PC-3 (cell line): Measurements from ENCODE around the gene VTN. TPM values are rescaled to one million over a fixed set of nuclear protein-coding genes. Genes with fewer than 3 reads are reported as not detected.

ENCODE experiments used
- ATAC-seq: fragments of 200-7000 bp; cut with Tn5 transposase; 2 replicates; pipeline ENCODE4 v1.9.1; 2020; ENCODE audit warnings: mild to moderate bottlenecking, moderate library complexity
- BruUV-seq: library from RNA; stranded (reverse); fragments of 400-500 nt; replicated peaks from 2 replicates; lab custom pipeline; 2021; lab: Mats Ljungman, UMichigan
- CTCF ChIA-PET: fragments of 300-600 bp; sonication (Branson Sonifier 250); formaldehyde crosslinking; loops from one replicate; lab custom pipeline; 2022; ENCODE audit warnings: antibody characterized with exemption; lab: Charles Lee
- POLR2A ChIA-PET: fragments of 300-600 bp; sonication (Branson Sonifier 250); formaldehyde crosslinking; loops from one replicate; lab custom pipeline; 2022; ENCODE audit warnings: antibody characterized with exemption; ENCODE audit not compliant: unreplicated experiment; lab: Charles Lee
- DNase-seq: peaks from one replicate; pipeline ENCODE4 v3.0.0-alpha.2; 2015
- H2AFZ ChIP-seq: fragments of 300-600 bp; sonication (generic); 2 replicates; pipeline ENCODE4 v1.6.0; 2016; ENCODE audit warnings: antibody characterized with exemption, low read length
- H3F3A ChIP-seq: fragments of 300-600 bp; sonication (generic); one replicate; pipeline ENCODE4 v1.6.0; 2017; ENCODE audit warnings: antibody characterized with exemption, low read length, control low read depth, mild to moderate bottlenecking; ENCODE audit not compliant: unreplicated experiment
- H3K27ac ChIP-seq: fragments of 300-600 bp; sonication (generic); 2 replicates; pipeline ENCODE4 v1.5.1; 2016; ENCODE audit warnings: mild to moderate bottlenecking, low read length
- H3K27me3 ChIP-seq: fragments of 300-600 bp; sonication (generic); 2 replicates; pipeline ENCODE4 v1.6.1; 2016; ENCODE audit warnings: low read length, mixed read lengths
- H3K36me3 ChIP-seq: fragments of 300-600 bp; sonication (generic); 2 replicates; pipeline ENCODE4 v1.6.1; 2016; ENCODE audit warnings: low read depth, mixed run types, low read length, mixed read lengths
- H3K4me1 ChIP-seq: fragments of 300-600 bp; sonication (generic); 2 replicates; pipeline ENCODE4 v1.5.1; 2016; ENCODE audit warnings: low read length; ENCODE audit not compliant: insufficient read depth
- H3K4me2 ChIP-seq: fragments of 300-600 bp; sonication (generic); 2 replicates; pipeline ENCODE4 v1.6.0; 2016; ENCODE audit warnings: low read length
- H3K4me3 ChIP-seq: fragments of 300-600 bp; sonication (generic); 2 replicates; pipeline ENCODE4 v1.5.1; 2016; ENCODE audit warnings: mild to moderate bottlenecking, low read length, mixed read lengths
- H3K79me2 ChIP-seq: fragments of 300-600 bp; sonication (generic); 2 replicates; pipeline ENCODE4 v1.6.1; 2017; ENCODE audit warnings: low read length, mixed read lengths
- H3K9ac ChIP-seq: fragments of 300-600 bp; sonication (generic); 2 replicates; pipeline ENCODE4 v1.6.0; 2016; ENCODE audit warnings: mild to moderate bottlenecking, low read length
- H3K9me2 ChIP-seq: fragments of 300-600 bp; sonication (generic); replicated peaks from 2 replicates; pipeline ENCODE4 v1.6.1; 2016; ENCODE audit warnings: mixed run types, low read length, mixed read lengths
- H3K9me3 ChIP-seq: fragments of 300-600 bp; sonication (generic); 2 replicates; pipeline ENCODE4 v1.6.1; 2016; ENCODE audit warnings: low read length, mixed read lengths
- H4K20me1 ChIP-seq: fragments of 300-600 bp; sonication (generic); 2 replicates; pipeline ENCODE4 v1.6.1; 2016; ENCODE audit warnings: low read length, mixed read lengths
- CTCF ChIP-seq: fragments of 300-600 bp; sonication (generic); conservative IDR thresholded peaks from 2 replicates; pipeline ENCODE4 v1.5.1; 2017; ENCODE audit warnings: antibody characterized with exemption, low read depth, mild to moderate bottlenecking, low read length
- EZH2 ChIP-seq: fragments of 300-600 bp; sonication (generic); IDR thresholded peaks from one replicate; pipeline ENCODE4 v1.6.1; 2017; ENCODE audit warnings: antibody characterized with exemption, mild to moderate bottlenecking, low read length; ENCODE audit not compliant: unreplicated experiment
- EZH2phosphoT487 ChIP-seq: fragments of 300-600 bp; sonication (generic); IDR thresholded peaks from 2 replicates; pipeline ENCODE4 v1.6.1; 2018; ENCODE audit warnings: mild to moderate bottlenecking, antibody characterized with exemption, low read length, borderline replicate concordance
- intact Hi-C: fragments of 100-400 bp; cut with micrococcal nuclease; formaldehyde crosslinking; loops from 2 replicates; pipeline ENCODE4 v1.9.0; 2023
- total RNA-seq: library from RNA; depleted of rRNA; stranded (reverse); fragments of >200 nt; gene quantifications from 2 replicates; pipeline ENCODE4 v1.2.3, GENCODE V29; 2014

VTN gene
- total RNA-seq, 1 experiment from 2014 or later = not detected

GRCh38 chr17:28365487-28365886, 4.6 kb downstream of the VTN start:
- Histone ChIP-seq H3K9me3 (no peaks in the 10 kb centered on the region), H3K4me2 (no peak overlapping the region), H3K9me2 (no peaks in the 10 kb centered on the region), H3K4me3 (no peak overlapping the region), H3K4me1 (no peaks in the 10 kb centered on the region), H3K36me3 (peaks cover 5% of the 10 kb centered on the region; the same call in 1 of the 2 replicates), H2AFZ (no peak overlapping the region), H3K27ac (no peak overlapping the region), H3K79me2 (no peaks in the 10 kb centered on the region), H3F3A (no peaks in the 10 kb centered on the region), H3K9ac (no peak overlapping the region), H3K27me3 (no peaks in the 10 kb centered on the region), H4K20me1 (no peaks in the 10 kb centered on the region)
- DNase-seq (no peak), ATAC-seq (no peak)
- CTCF ChIA-PET = interaction anchor here (0.5 kb wide), 1 partner anchor 67 kb away, joined by 8 read pairs; no protein-coding TSS in a partner anchor
- POLR2A ChIA-PET = no interaction called here
- BruUV-seq = no TSS peak
- intact Hi-C loops = no loop called here
- no peak for TF ChIP-seq EZH2phosphoT487
- no peak for TF ChIP-seq CTCF
- no peak for TF ChIP-seq EZH2

GRCh38 chr17:28364665-28365363, 5.3 kb downstream of the VTN start, which contains the start of gene SEBOX:
SEBOX (minus strand) TSS chr17:28365199; CDS start chr17:28365151, 48 bp downstream.
- H3K27me3 ChIP-seq = no peaks in the 10 kb centered on the region
- no peak for TF ChIP-seq EZH2phosphoT487
- no peak for TF ChIP-seq CTCF
- TF ChIP-seq EZH2 = no peak
- ATAC-seq (no peak), DNase-seq (no peak)
- H3K79me2 ChIP-seq = no peaks in the 10 kb centered on the region
- H3F3A ChIP-seq = no peaks in the 10 kb centered on the region
- H3K4me1 ChIP-seq = no peaks in the 10 kb centered on the region
- POLR2A ChIA-PET = no interaction called here
- no peaks in the 10 kb centered on the region for H4K20me1 ChIP-seq
- H3K27ac ChIP-seq = no peak within 1 kb of the TSS
- peaks cover 11% of the 10 kb centered on the region; the same call in 1 of the 2 replicates for H3K36me3 ChIP-seq
- H3K9ac ChIP-seq = no peak within 1 kb of the TSS
- no peaks in the 10 kb centered on the region for H3K9me3 ChIP-seq
- H3K4me2 ChIP-seq = no peak within 1 kb of the TSS
- intact Hi-C loops = no loop called here
- no peak within 1 kb of the TSS for H2AFZ ChIP-seq
- H3K4me3 ChIP-seq = no peak within 1 kb of the TSS
- CTCF ChIA-PET = no interaction called here
- no TSS peak for BruUV-seq
- no peaks in the 10 kb centered on the region for H3K9me2 ChIP-seq
